Measurements from ENCODE around the gene DISP3.
A peak's percentile ranks its signal among the peaks of the same experiment; 100 is the strongest.

Gene DISP3

DNA sequence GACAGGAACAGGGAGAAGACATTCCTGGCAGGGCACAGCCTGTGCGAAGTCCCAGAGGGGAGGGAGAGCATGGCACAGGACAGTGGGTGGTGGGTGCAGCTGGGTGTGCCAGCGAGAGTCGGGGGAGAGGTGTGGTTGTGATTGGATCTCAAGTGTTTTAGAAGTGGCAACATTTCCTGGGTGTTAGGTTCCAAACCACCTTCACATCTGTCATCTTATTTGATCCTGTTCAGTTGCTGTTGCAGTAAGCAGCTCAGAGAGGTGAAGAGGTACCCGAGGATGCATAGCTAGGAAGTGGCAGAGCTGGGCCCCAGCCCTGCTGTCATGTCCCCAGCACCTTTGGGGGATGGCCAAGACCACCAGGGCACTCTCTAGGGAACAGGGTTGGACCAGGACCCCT lies 22.0 kb upstream of the DISP3 start:
- DNase-seq, result no peak

DNA sequence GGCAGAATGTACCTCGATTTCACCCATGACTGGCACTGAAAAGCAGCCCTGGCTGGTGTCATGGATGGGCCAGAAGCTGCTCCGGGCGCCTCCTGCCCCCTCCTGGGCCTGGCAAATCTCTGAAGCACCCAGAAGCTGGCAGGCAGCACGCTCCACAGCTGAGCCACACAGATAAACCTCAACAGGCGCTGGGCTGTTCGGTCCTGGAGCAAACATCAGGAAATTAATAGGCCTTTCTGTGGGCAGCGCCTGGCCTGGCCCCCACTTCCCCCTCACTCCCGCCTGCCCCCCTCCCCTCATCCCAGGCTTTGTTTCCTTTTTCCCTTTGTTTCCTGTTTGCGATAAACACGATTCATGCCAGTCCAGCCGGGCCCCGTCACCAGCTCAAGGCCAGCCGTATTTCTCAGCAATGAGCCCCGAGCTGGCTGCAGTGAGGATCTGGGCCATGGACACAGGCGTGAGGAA lies 20.1 kb upstream of the DISP3 start:
- no peak for DNase-seq

DNA sequence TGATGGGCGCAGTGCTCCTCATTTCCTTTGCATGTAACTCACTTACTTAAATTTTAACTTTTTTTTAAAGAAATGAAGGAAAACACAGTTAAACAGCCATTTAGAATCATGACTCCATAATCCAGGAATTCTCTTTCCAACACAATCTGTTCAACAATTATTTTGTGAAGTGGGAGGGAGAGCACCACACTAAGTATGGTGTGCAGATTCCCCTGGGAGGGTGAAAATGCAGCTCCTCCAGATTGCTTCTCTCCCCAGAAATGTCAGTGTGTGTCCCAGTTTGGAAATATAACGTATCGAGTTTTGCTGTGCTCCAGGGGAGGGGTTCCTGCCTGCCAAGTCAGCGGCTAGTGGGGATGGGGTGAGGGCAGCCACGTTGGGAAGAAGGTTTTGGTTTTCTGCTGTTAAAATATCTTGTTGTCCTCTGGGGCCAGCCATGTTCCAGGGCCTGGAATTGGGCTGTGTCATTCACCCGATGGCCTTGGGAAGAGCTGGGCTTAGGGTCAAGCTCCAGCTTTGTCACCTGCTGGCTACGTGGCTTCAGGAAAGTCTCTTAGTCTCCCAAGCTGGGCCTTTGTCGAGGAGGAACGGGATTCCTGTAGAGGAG lies 17.3 kb upstream of the DISP3 start:
- no peak for DNase-seq

DNA sequence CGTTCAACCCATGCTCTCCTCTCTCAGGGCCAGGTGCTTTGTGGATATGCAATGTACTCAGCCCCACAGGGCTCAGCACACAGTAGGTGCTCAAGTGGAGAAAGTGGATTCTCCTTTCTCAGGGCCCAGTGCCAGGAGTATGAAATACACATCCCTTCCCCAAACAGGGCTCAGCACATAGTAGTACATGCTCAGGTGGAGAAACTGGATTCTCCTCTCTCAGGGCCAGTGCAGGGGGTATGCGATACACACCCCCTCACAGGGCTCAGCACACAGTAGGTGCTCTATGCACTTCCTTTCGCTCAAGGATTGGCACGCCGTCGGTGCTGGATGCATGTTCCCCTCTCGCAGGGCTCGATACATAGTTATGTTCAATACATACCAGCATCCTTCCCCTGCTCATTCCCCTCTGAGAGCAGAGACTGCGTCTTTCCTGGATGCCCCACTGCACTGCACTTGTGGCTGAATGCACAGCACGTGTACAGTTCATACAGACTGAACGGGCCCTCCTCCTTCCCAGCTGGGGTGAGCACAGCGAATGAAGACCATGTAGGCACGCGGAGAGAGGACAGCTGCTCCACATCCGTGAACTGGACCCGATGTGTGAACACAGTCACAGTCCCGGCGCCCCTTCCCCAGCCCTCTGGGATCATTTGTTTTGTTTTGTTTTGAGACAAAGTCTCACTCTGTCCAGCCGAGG lies 16.6 kb upstream of the DISP3 start:
- DNase-seq, result no peak

DNA sequence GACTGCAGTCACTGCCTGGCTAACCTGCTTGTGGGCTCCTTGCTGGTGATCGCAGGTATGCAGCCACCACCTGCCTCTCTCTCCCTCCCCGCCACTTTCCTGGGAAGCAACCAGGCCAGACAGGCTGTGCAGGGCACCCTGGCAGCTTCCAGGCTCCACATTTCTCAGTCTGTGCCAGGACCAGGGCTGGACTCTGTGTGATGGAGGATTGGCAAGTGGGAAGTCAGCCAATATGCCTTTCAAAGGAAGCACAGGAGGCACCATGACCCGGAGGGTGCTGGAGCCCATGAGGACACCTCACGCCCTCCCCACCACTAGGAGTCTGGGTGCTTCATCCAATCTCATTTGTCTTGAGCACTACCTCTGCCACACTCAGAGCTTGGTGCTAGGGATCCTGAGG lies 15.8 kb upstream of the DISP3 start:
- no peak for DNase-seq

DNA sequence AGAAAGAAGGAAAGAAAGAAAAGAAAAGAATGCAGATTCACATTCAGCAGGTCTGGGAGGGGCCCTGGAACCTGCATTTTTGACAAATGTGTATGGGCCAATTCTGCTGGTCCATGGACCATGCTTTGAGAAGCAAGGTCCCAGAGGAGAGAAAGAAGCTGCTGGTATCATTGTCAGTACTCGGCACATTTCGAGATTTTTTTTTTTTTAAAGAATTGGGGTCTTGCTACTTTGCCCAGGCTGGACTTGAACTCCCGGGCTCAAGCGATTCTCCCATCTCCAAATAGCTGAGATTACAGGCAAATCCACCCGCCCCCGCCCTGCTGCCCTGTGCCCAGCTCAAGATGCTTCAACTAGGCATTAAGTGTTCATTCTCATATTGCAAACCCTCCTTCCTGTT lies 13.6 kb upstream of the DISP3 start:
- DNase-seq, result no peak

DNA sequence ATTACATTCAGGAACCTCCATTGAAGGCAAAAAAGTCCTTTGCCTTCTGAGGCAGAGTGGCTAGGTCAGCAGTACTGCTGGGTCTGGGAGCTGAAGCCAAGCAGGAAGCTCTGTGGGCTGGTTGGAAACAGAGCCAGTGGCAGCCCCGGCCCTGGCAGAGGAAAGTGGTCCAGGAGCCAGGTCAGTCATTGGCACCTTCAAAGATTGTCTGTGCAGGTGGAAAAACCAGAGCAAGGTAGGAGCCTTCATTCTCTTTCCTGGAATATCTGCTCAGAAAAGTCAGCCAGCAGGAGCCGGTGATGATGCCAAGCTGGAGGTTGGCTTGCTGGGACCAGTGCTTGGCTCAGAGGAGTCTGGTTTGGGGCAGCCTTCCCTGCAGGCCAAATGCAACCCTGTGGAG lies 12.5 kb upstream of the DISP3 start:
- DNase-seq, result no peak

DNA sequence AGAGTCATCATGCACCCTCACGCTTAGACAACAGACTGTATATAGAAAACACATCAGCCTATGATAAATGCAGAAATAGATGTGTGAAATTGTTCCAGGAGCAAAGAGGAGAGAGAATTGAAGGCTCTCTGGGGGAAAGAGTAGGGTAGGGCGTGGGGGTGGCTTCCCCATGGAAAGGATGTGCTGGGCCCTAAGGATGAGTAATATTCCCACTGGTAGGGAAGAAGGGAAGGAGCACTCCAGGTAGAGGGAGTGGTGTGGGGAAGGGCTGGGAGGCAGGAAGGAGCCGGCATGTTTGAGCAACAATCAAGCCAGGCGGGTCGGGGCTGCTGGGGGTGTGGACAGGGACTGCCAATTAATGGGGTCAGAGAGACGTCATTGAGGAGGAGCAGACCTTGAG lies 10.1 kb upstream of the DISP3 start:
- DNase-seq, result no peak

DNA sequence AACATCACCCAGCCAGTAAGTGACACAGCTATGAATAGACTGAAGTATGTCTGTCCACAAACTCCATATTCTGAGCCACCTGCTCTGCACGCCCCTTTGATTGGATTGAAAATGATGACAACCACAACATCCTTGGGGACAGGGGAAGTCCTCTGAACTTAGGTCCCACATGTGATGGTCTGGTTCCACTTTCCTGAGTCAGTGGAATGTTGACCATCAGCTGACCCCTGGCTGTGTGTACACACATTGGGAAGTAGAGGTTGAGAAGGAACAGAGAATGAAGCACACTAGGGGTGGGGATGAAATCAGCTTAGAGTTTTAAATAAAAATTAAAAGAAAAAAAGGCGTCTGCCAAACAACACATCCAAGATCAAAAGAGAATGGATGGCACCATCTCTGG lies 8.0 kb upstream of the DISP3 start:
- no peak for DNase-seq

DNA sequence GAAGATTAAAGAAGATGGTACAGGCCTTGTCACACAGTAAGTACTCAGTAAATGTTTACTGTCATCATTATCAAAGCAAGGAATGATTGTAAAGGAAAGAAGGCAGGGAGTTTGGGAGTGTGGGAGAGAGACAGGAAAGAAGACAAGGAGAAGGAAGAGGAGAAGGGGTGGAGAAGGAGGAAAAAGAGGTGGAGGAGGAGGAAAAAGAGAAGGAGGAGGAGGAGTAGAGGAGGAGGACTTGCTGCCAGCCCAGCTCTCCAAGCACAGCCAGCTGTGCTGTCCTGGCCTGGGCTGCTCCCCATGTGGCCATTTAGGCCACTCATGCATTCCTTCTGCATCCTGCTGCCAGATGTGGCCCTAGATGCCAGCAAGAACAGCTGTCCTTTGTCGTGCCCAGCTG lies 7.5 kb upstream of the DISP3 start:
- DNase-seq, result no peak

DNA sequence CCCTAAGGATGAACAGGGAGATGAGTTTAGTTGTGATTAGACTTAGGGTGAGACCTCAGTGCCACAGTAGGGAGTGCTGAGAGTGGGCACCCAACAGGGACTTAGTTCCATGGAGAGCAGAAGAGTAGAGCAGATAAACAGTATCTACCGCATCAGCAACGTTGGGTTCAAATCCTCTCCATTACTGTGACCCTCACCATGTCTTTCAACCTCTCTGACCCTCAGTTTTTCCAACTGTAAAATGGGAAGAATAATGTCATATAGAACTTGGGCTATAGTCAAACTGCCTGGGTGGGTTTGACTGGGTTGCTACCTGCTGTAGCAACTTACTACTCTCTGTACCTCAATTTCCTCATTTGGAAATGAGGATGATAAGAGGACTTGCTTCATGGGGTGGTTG lies 6.7 kb upstream of the DISP3 start:
- no peak for DNase-seq

DNA sequence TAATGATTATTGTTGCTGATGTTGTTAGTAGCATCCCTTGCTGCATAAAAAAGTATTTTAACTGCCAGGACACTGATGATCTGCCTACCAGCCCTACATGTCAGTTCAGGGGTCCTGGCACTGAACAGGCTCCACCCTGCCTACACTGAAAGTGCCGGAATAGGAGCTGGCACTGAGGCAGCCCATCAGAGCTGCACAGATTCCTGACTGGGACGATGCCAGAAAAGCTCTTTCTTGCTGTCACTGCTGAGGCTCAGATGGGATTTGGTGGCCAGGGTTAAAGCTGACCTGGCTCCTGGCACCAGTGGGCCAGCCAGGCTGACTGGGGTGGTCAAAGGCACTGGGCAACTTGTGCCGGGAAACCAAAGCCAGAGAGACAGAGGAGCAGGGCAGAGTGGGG lies 6.2 kb upstream of the DISP3 start:
- no peak for DNase-seq

DNA sequence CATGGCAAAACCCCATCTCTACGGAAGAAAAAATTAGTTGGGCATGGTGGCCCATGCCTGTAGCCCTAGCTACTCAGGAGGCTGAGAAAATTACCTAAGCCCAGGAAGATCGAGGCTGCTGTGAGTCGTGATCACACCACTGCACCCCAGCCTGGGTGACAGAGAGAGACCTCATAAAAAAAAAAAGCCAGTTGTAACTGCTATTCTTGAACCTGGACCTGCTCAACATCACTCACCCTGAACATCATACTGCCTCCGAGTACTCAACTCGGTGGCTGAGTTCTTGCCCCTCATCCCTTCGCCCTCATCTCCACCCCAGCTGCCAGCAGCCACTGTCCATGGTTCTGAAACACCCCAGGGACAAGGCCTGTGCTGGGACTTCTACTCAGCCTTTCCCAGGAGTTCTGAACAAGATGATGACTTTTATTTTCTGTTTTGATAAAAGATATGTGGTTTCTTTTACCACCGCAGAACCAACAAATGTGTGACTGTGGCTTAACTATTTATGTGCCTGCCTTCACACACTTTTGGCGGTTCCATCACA lies 5.4 kb upstream of the DISP3 start:
- DNase-seq, result peak; percentile 25

DNA sequence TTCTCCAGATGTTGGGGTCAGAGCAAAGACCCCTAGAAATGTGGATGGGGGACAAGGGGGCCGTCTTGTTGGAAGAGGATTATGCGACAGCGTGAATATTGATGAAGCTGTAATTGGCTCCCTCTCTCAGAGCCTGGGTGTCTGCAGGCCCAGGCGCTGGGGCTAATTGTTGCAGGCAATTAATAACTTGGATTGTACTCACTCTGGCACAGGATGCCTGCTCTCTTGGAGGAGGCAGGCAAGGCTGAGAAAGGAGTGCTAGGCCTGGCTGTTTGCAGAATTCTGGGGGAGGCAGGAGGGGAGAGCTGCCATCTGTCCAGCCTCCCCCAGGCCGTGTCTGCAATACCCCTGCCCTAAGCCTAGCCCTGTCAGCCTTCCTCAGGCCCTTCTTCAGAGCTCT lies 4.1 kb upstream of the DISP3 start:
- DNase-seq, result no peak

DNA sequence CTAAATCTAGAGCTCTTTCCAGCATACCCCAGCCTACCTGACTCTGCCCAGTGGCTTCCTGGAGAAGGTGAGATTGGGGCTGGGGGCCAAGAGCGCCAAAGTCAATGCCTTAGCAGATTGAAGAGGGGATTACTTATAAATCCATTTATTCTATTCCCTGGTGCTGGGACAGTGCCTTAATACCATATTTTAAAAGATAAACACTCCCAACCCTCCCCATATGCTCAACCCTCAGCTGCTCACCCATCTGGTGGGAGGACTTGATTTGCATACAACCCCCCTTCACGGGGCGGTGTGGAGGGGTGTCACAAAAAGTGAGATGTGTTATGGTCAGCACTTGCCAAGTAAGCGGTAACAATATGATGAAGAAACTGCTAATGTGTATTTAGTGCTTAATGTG lies 3.2 kb upstream of the DISP3 start:
- DNase-seq, result no peak

DNA sequence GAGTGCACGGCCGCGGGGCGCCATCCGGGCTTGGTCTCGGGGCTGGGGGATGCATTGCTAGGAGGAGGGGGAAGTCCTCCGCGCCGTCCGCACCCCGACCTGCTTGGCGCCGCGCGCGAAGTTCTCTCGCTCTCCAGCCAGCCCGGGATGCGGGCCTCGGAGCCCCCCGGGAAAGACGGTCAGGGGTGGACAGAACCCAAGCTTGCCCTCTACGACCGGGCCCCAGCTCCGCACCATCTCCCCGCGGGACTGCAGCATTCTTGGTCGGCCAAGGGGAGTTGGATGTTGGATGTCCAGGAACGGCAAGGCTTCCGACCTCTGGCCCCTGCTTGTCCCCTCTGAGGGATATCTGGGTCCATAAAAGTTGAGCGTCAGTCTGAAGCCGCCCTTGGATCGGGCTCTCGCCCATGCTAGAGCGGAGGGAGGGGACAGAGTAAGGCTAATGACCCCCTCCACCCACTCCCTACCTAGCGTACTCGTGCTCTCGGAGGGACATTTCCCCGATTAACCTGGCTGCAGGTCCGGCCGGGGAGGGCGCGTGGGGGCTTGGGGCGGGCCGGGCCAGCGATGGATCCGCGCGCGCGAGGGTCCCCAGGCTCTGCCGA lies 522 bp downstream of the DISP3 start:
- no peak for DNase-seq

DNA sequence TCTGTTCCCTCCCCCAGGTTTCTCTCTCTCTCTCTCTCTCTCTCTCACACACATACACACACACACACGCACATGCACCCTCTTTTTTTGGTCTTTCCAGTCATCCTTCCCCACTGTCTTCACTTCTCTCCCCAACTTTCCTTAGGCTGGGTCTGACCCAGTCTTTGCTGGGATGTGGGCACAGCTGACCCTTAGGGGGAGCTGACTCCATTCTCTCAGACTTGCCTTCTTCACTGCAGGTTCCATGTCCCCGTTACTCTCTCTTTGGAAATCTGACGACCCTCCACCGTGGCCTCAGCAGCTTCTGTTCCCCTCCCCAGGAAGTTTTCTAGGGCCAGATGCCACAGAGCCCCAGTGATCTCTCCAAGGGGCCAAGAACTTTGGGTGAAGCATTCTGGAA lies 2.1 kb downstream of the DISP3 start:
- DNase-seq, result no peak

DNA sequence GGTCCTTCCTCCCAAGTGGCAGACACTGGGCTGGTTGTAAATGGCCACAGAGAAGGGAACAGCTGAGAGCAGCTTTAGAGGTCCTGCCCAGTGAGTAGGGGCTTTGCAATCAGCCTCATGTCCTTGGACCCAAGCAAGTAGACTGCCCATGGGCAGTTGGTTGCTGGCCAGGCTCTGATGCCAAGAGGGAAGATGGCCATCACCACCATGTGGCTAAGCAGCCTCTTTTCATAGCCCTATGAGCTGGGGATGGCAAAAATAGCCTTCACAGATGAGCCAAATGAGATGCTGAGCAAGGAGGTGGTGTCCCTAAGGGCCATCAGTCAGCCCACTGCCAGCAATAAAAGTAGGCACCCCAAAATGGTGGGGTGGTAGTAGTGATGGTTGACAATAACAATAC lies 3.2 kb downstream of the DISP3 start:
- DNase-seq, result no peak

DNA sequence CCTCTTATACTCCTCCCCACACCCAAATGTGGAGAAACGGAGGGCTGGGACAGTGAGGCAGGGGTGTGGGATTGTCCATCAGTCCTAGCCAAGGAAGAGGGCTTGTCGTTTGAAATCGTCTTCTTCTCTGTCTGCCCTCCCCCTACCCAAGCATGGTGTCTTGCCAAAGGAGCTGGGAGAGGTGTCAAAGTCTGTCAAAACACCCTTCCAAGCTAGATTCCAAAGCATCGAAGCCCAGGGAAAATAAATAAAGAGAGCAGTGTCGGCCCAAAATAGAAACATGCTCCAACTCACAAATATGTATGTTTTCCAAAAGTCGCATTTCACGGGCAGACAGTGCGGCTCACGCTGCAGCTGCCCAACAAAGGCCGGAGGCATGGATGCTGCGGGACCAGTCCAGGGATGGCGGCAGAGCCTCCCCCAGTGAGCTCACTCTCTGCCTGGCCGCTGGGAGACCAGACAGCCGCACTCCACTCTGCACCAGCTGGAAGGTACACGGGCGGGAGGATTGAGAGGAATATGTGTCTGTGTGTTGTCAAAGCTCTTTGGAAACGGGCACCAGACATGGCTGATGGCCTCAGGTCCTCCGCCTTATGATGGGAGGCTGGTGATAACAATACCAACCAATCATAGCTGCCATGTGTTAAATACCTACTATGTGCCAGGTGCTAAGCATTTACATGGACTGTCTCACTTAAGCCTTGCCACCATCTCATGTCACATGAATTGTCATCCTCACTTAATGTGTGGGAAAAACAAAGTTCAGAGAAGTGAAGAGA lies 3.9 kb downstream of the DISP3 start:
- DNase-seq, result no peak

DNA sequence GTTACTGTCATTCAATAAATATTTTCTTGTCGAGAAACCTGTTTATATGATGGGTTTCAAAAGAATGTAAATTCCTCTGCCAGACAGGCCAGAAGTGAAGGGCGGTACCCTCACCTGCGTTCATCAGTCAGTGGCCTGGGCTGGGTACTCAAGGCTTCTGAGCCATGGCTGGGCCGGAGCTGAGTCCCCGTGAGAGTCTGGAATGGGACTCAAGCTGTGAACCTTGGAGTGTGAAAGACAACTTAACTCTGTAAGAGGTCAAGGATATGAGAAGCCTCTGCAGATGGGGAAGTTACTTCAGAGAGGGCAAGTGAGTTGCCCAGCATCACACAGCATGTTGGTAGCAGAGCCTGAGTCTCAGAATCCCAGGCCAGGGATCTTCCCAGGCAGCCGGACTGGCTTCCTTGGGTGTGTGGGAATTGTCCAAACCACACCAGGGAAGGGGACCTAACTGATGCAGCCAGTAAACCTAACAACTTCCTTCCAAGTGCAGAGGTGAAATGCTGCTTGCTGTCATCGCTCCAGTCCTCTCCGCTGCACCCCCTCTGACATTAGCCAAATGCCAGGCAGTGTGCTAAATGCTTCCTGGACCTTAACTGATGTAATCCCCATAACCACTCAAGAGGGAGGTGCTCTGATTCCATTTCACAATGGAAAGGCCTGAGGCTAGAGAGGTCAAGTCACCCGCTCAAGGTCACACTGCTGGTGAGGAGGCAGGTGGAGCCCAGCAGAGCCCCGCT lies 4.8 kb downstream of the DISP3 start:
- no peak for DNase-seq

DNA sequence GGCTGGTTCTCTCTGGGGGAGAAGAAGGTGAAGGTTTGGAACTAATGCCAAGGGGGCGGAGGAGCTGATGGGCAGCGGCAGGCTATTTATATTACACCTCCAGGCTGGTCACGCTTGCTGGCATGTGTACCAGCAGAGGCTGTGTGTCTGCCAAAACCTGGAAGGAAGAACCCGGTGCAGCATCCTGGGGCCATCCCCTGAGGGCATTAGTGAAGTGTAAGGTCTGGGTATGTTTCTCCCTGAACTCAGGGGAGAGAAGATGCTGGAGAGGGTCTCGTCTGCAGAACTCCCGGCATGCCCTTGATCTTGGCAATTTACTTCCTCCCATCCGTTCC lies 5.3 kb downstream of the DISP3 start:
- no peak for DNase-seq

DNA sequence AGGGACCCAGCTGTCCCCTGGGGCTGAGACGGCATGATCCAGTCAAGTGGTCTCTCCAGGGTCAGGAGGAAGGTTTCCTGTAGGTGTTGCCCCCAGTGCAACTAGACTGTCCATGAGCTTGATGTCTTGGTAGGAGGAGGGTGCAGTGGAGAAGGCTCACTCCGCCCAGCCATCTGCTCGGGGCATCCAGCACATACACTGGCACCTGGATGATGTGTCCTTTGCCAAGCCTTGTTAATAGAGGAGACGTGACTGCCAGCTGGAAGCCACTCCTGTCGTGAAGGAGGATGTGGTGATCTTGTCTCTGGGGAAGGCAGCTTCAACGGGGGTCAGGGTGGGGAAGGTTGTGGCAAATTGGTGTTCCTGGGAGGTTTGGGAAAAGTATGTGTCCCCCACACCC lies 6.2 kb downstream of the DISP3 start:
- no peak for DNase-seq

Measured in right kidney (tissue), 1 donor.